DND-41 (cell line): Measurements from ENCODE around the gene CDYL.

ENCODE experiments used
- CTCF ChIP-seq: IDR thresholded peaks from 2 replicates; pipeline ENCODE4 v1.5.1; 2012; ENCODE audit warnings: borderline replicate concordance, low read length, moderate library complexity, mild to moderate bottlenecking; ENCODE audit not compliant: poor library complexity, severe bottlenecking; ENCODE audit errors: extremely low read depth
- EZH2 ChIP-seq: IDR thresholded peaks from 3 replicates; pipeline ENCODE4 v1.6.1; 2012; ENCODE audit warnings: borderline replicate concordance, low read depth, mild to moderate bottlenecking, moderate library complexity, low read length, inconsistent platforms; ENCODE audit not compliant: severe bottlenecking

GRCh38 chr6:4731996-4732395 is 44.2 kb upstream of the CDYL start:
- TF ChIP-seq CTCF: no peak
- TF ChIP-seq EZH2: no peak
